ENCODE results near the gene TIMM8B. TPM values are rescaled to one million over a fixed set of nuclear protein-coding genes. Genes with fewer than 3 reads are reported as not detected.
"Not testable (repeated sequence)": the region's sequence is repeated elsewhere in the genome, so short reads cannot be mapped to it uniquely, and the experiment has no call there.

The TIMM8B gene
- total RNA-seq, 2 donors from 2014 or later, result 7.5 to 9.6 TPM

DNA sequence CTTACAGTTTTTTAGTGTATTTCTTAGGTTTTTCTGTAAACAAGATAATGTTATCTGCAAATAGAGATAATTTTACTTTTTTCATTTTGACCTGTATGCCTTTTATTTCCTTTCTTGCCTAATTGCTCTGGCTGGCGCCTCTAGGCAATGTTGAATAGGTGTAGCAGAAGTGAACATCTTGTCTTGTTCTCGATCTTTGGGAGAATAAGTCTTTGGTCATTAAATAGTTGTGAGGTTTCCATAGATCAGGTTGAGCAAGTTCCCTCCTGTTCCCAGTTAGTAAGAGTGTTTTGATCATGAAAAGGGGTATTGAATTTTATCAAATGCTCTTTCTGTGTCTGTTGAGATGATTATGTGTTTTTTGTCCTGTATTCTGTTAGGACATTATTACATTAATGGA, 36.8 kb downstream of the TIMM8B start:
- TF ChIP-seq POLR2A (IDR thresholded peaks at IDR 0.05), result no peak
- TF ChIP-seq, protein P1, sequence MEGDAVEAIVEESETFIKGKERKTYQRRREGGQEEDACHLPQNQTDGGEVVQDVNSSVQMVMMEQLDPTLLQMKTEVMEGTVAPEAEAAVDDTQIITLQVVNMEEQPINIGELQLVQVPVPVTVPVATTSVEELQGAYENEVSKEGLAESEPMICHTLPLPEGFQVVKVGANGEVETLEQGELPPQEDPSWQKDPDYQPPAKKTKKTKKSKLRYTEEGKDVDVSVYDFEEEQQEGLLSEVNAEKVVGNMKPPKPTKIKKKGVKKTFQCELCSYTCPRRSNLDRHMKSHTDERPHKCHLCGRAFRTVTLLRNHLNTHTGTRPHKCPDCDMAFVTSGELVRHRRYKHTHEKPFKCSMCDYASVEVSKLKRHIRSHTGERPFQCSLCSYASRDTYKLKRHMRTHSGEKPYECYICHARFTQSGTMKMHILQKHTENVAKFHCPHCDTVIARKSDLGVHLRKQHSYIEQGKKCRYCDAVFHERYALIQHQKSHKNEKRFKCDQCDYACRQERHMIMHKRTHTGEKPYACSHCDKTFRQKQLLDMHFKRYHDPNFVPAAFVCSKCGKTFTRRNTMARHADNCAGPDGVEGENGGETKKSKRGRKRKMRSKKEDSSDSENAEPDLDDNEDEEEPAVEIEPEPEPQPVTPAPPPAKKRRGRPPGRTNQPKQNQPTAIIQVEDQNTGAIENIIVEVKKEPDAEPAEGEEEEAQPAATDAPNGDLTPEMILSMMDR (IDR thresholded peaks at IDR 0.05), result no peak
- Histone ChIP-seq H3K4me3 (no peak overlapping the region), H3K4me1 (peaks cover under 1% of the 10 kb centered on the region), H3K27me3 (no peaks in the 10 kb centered on the region), H3K9me3 (no peaks in the 10 kb centered on the region), H3K27ac (no peak overlapping the region), H3K36me3 (replicated peaks in 1 of 2; ENCODE audit: insufficient read depth in 1 of 2, low read depth in 2 of 2) (peaks cover 0 to 15% of the 10 kb centered on the region in 2 donors)
- no peak for ATAC-seq
- no peak for DNase-seq
- WGBS, 2 donors, result 48% methylated on average over 2 of the region's 2 CpGs
- intact Hi-C loops (cut with DNase I), result no loop called here

DNA sequence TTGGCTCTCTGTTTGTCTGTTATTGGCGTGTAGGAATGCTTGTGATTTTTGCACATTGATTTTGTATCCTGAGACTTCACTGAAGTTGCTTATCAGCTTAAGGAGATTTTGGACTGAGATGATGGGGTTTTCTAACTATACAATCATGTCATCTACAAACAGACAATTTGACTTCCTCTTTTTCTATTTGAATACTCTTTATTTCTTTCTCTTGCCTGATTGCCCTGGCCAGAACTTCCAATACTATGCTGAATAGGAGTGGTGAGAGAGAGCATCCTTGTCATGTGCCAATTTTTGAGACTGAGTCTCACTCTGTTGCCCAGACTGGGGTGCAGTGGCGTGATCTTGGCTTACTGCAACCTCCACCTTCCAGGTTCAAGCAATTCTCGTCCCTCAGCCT, 38.3 kb downstream of the TIMM8B start:
- H3K4me3 ChIP-seq; H3K27ac ChIP-seq; DNase-seq; ATAC-seq; intact Hi-C loops (cut with DNase I); H3K27me3 ChIP-seq; H3K9me3 ChIP-seq; H3K4me1 ChIP-seq: not testable (repeated sequence)
- 93 to 96% methylated on average over 3 of the region's 3 CpGs for WGBS, 2 donors
- H3K36me3 ChIP-seq (replicated peaks in 1 of 2; ENCODE audit: insufficient read depth in 1 of 2, low read depth in 2 of 2), result peaks cover 0 to 12% of the 10 kb centered on the region in 2 donors

DNA sequence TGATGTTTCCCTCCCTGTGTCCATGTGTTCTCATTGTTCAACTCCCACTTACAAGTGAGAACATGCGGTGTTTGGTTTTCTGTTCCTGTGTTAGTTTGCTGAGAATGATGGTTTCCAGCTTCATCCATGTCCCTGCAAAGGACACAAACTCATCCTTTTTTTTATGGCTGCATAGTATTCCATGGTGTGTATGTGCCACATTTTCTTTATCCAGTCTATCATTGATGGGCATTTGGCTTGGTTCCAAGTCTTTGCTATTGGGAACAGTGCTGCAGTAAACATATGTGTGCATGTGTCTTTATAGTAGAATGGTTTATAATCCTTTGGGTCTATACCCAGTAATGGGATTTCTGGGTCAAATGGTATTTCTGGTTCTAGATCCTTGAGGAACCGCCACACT, 39.9 kb downstream of the TIMM8B start:
- H3K4me1 ChIP-seq; intact Hi-C loops (cut with DNase I); H3K36me3 ChIP-seq (replicated peaks in 1 of 2; ENCODE audit: insufficient read depth in 1 of 2, low read depth in 2 of 2); H3K27me3 ChIP-seq; H3K27ac ChIP-seq; ATAC-seq; H3K4me3 ChIP-seq; H3K9me3 ChIP-seq; DNase-seq: not testable (repeated sequence)
- 98 to 100% methylated on average over 2 of the region's 2 CpGs for WGBS, 2 donors

DNA sequence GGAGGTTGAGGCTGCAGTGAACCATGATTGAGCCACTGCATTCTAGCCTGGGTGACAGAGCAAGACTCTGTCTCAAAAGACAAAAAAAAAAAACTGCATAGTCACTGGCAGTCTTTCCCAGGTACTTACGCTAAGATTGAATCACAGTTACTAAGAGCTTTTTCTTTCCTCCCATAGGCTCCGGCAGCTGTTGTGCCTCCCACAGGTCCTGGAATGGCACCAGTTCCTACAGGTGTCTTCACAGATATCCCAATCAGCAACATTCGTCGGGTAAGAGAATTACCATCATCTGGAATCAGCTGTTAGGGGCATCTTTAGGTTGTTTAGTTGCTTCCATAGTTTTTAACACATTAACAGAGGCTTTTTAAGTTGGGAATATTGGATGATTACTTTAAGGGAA, 41.6 kb downstream of the TIMM8B start:
- H3K4me3 ChIP-seq, result no peak overlapping the region
- intact Hi-C loops (cut with DNase I), result no loop called here
- H3K27me3 ChIP-seq, result no peaks in the 10 kb centered on the region
- TF ChIP-seq, protein P1 (IDR thresholded peaks at IDR 0.05), result no peak
- no peak for TF ChIP-seq POLR2A (IDR thresholded peaks at IDR 0.05)
- H3K36me3 ChIP-seq (replicated peaks in 1 of 2; ENCODE audit: insufficient read depth in 1 of 2, low read depth in 2 of 2), result peaks cover 0 to 5% of the 10 kb centered on the region in 2 donors
- no peaks in the 10 kb centered on the region for H3K9me3 ChIP-seq
- DNase-seq (peak; percentile 54 to 75 (median 62)), ATAC-seq (peak; percentile 75)
- WGBS, 2 donors, result 49 to 57% methylated on average over 4 of the region's 4 CpGs
- H3K4me1 ChIP-seq, result peaks cover 3% of the 10 kb centered on the region
- peak overlapping the region in 2 of 4 donors; percentile 44 to 46 for H3K27ac ChIP-seq

DNA sequence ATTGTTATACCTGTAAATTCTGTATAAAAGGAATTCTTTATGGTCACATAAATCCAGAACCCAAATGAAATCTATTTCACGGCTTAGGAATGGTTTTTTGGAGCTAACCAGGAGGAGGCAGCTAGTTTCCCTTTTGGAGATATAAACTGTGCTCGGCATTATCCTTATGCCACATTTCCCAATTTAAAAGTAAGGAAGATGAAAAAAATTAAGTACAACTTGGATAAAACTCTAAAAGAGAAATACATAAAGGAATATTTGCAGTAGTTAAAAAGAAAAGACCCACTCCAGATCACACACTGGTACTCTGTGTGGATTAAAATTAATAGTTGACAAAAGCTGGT, 43.6 kb downstream of the TIMM8B start:
- Histone ChIP-seq H3K36me3 (replicated peaks in 1 of 2; ENCODE audit: insufficient read depth in 1 of 2, low read depth in 2 of 2) (peaks cover 5 to 9% of the 10 kb centered on the region in 2 donors), H3K4me1 (peaks cover 3% of the 10 kb centered on the region), H3K27me3 (no peaks in the 10 kb centered on the region), H3K4me3 (no peak overlapping the region), H3K9me3 (no peaks in the 10 kb centered on the region), H3K27ac (no peak overlapping the region)
- ATAC-seq (no peak), DNase-seq (no peak)
- WGBS, 2 donors, result 93 to 97% methylated on average over 2 of the region's 2 CpGs
- no peak for TF ChIP-seq POLR2A (IDR thresholded peaks at IDR 0.05)
- TF ChIP-seq, protein P1 (IDR thresholded peaks at IDR 0.05), result no peak
- intact Hi-C loops (cut with DNase I), result no loop called here

DNA sequence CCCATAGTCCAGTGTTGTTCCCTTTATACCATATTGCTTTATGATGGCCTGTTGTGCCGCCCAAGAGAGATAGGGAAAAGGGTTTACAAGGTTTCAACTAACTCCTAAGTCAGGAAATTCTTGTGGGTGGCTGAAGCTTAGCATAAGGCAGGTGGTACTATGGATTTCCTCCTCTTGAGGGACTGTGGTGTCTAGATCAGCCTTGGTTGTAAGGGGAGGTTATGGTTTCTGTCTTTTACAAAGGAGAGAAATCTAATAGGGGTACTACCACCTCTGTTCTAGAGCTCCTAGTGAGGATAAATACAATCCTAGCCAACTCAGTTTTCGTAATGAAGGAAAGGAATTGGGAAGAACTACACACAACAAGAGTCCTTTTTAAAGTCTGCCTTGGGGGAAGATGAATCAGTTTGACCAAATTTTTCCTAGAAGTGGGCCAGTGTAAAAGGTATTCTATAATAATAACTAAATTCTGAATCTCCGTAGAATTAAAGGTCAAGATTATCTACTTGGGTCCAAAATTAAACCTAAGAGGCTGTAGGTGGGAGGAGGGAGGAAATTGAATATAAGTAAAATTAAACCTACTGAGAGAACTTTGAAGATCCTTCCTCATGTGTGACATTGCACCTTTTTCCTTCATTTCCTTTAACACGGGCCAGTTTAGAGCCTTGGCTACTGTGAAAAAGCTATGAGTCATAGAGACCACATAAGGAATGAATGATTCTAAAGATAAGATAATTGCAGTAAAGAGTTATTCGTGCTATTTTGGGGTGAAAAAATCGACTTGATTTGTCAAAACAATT, 44.2 kb downstream of the TIMM8B start:
- intact Hi-C loops (cut with DNase I), result no loop called here
- Histone ChIP-seq H3K9me3 (no peaks in the 10 kb centered on the region), H3K36me3 (replicated peaks in 1 of 2; ENCODE audit: insufficient read depth in 1 of 2, low read depth in 2 of 2) (peaks cover 5 to 12% of the 10 kb centered on the region in 2 donors), H3K27me3 (no peaks in the 10 kb centered on the region), H3K27ac (no peak overlapping the region), H3K4me1 (peaks cover 3% of the 10 kb centered on the region), H3K4me3 (no peak overlapping the region)
- 48 to 60% methylated on average over 6 of the region's 6 CpGs for WGBS, 2 donors
- no peak for DNase-seq
- ATAC-seq, result no peak
- no peak for TF ChIP-seq POLR2A (IDR thresholded peaks at IDR 0.05)
- TF ChIP-seq, protein P1 (IDR thresholded peaks at IDR 0.05), result no peak
